Smooth muscle cell (in vitro differentiated cells): ENCODE measurements around the gene TASP1. TPM values are rescaled to one million over a fixed set of nuclear protein-coding genes. Genes with fewer than 3 reads are reported as not detected.
"Not testable (repeated sequence)": the region's sequence is repeated elsewhere in the genome, so short reads cannot be mapped to it uniquely, and the experiment has no call there.

ENCODE experiments used
- DNase-seq: peaks from one replicate; lab custom pipeline; 2025; ENCODE audit not compliant: unreplicated experiment; lab: John Stamatoyannopoulos, UW
- H2AFZ ChIP-seq: fragments of 200-600 bp; sonication (generic); 2 replicates; pipeline ENCODE4 v1.6.0; 2016; ENCODE audit warnings: antibody characterized with exemption, low read depth, mild to moderate bottlenecking
- H3F3A ChIP-seq: fragments of 200-600 bp; sonication (generic); 2 replicates; pipeline ENCODE4 v1.6.0; 2017; ENCODE audit warnings: antibody characterized with exemption, low read depth
- H3K27ac ChIP-seq: fragments of 200-600 bp; sonication (generic); 2 replicates; pipeline ENCODE4 v1.5.1; 2016; ENCODE audit warnings: low read depth, mild to moderate bottlenecking
- H3K27me3 ChIP-seq: fragments of 200-600 bp; sonication (generic); 2 replicates; pipeline ENCODE4 v1.6.1; 2016; ENCODE audit warnings: low read depth, mild to moderate bottlenecking
- H3K36me3 ChIP-seq: fragments of 200-600 bp; sonication (generic); 2 replicates; pipeline ENCODE4 v1.5.1; 2016; ENCODE audit warnings: low read depth
- H3K4me1 ChIP-seq: fragments of 200-600 bp; sonication (generic); 2 replicates; pipeline ENCODE4 v1.5.1; 2016; ENCODE audit warnings: low read depth
- H3K4me2 ChIP-seq: fragments of 200-600 bp; sonication (generic); 2 replicates; pipeline ENCODE4 v1.6.0; 2016; ENCODE audit warnings: mild to moderate bottlenecking
- H3K4me3 ChIP-seq: fragments of 200-600 bp; sonication (generic); 2 replicates; pipeline ENCODE4 v1.5.1; 2016; ENCODE audit warnings: mild to moderate bottlenecking
- H3K79me2 ChIP-seq: fragments of 200-600 bp; sonication (generic); 2 replicates; pipeline ENCODE4 v1.6.0; 2016; ENCODE audit warnings: low read depth, mild to moderate bottlenecking
- H3K9ac ChIP-seq: fragments of 200-600 bp; sonication (generic); 2 replicates; pipeline ENCODE4 v1.6.0; 2016; ENCODE audit warnings: low read depth
- H3K9me3 ChIP-seq: fragments of 200-600 bp; sonication (generic); replicated peaks from 2 replicates; pipeline ENCODE4 v1.5.1; 2016; ENCODE audit warnings: low read depth
- H4K20me1 ChIP-seq: fragments of 200-600 bp; sonication (generic); 2 replicates; pipeline ENCODE4 v1.6.0; 2016; ENCODE audit warnings: low read depth
- WGBS: methylation state at CpG from one replicate; pipeline ENCODE4 v1.1.7; 2016; ENCODE audit warnings: low lambda C conversion rate; 5-methylcytosine and 5-hydroxymethylcytosine counted together
- polyA plus RNA-seq: library from polyadenylated mRNA; unstranded; fragments of >200 nt; fragmentation: Nextera tagmentation; extraction: Ambion mirVana; gene quantifications from 2 replicates; pipeline ENCODE4 v1.2.1, GENCODE V29; 2016
- total RNA-seq: library from RNA; depleted of rRNA; stranded (reverse); fragments of >200 nt; gene quantifications from 2 replicates; pipeline ENCODE4 v1.2.3, GENCODE V29; 2014
- TF ChIP-seq, protein P1 (sequence below): fragments of 200-600 bp; sonication (generic); IDR thresholded peaks from 2 replicates; pipeline ENCODE4 v1.5.1; 2017; ENCODE audit warnings: borderline replicate concordance, mild to moderate bottlenecking, antibody characterized with exemption; ENCODE audit not compliant: insufficient read depth, poor library complexity, severe bottlenecking

TASP1 gene
- total and polyA plus RNA-seq, 2 experiments from 2014 or later, result 6.4 to 17.5 TPM

DNA sequence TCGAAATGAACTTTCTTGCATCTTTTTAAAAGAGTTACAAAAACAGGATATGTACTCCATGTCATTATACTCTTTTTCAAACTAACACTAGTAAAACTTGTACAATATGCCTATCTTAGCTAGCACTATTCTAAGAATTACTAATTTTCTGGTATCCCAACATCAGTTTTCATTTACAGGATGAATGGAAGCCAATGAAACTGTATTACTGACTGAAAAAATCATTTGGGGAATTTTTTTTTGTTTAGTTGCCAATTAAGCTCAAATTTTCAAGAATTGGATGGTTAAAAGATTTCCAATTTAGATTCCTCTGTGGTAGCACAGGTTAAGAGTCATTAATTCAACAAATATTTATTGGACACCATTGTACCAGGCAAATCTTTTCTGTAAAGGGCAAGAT lies 30.7 kb downstream of the TASP1 start:
- no peaks in the 10 kb centered on the region for H3K27me3 ChIP-seq
- peaks cover 11% of the 10 kb centered on the region for H3K79me2 ChIP-seq
- no peak for DNase-seq
- H3K4me3 ChIP-seq, result no peak overlapping the region
- no peak overlapping the region for H3K9ac ChIP-seq
- H3F3A ChIP-seq, result no peaks in the 10 kb centered on the region
- H3K36me3 ChIP-seq, result no peaks in the 10 kb centered on the region
- H3K27ac ChIP-seq, result no peak overlapping the region
- WGBS, result 97% methylated on average over 1 of the region's 1 CpG
- no peak overlapping the region for H2AFZ ChIP-seq
- no peak overlapping the region for H3K4me2 ChIP-seq
- no peaks in the 10 kb centered on the region for H3K9me3 ChIP-seq
- TF ChIP-seq, protein P1, sequence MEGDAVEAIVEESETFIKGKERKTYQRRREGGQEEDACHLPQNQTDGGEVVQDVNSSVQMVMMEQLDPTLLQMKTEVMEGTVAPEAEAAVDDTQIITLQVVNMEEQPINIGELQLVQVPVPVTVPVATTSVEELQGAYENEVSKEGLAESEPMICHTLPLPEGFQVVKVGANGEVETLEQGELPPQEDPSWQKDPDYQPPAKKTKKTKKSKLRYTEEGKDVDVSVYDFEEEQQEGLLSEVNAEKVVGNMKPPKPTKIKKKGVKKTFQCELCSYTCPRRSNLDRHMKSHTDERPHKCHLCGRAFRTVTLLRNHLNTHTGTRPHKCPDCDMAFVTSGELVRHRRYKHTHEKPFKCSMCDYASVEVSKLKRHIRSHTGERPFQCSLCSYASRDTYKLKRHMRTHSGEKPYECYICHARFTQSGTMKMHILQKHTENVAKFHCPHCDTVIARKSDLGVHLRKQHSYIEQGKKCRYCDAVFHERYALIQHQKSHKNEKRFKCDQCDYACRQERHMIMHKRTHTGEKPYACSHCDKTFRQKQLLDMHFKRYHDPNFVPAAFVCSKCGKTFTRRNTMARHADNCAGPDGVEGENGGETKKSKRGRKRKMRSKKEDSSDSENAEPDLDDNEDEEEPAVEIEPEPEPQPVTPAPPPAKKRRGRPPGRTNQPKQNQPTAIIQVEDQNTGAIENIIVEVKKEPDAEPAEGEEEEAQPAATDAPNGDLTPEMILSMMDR, result no peak
- no peaks in the 10 kb centered on the region for H3K4me1 ChIP-seq
- H4K20me1 ChIP-seq, result no peaks in the 10 kb centered on the region

DNA sequence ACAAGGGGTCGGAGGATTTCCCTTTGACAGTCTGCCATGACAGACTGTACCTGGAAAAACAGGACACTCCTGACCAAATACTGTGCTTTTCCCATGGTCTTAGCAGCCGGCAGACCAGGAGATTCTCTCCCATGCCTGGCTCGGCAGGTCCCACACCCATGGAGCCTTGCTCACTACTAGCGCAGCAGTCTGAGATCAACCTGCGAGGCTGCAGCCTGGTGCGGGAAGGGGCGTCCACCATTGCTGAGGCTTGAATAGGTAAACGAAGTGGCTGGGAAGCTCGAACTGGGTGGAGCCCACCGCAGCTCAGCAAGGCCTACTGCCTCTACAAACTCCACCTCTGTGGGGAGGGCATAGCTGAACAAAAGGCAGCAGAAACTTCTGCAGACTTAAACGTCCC lies 45.3 kb downstream of the TASP1 start:
- H3K27ac ChIP-seq, H3K4me1 ChIP-seq, H3K9me3 ChIP-seq, H3K4me2 ChIP-seq, H4K20me1 ChIP-seq, DNase-seq, H3K27me3 ChIP-seq, H3K9ac ChIP-seq, H2AFZ ChIP-seq, H3F3A ChIP-seq, H3K4me3 ChIP-seq, H3K36me3 ChIP-seq: not testable (repeated sequence)
- 93% methylated on average over 11 of the region's 11 CpGs for whole genome bisulfite sequencing
- H3K79me2 ChIP-seq, result peaks cover 18% of the 10 kb centered on the region

DNA sequence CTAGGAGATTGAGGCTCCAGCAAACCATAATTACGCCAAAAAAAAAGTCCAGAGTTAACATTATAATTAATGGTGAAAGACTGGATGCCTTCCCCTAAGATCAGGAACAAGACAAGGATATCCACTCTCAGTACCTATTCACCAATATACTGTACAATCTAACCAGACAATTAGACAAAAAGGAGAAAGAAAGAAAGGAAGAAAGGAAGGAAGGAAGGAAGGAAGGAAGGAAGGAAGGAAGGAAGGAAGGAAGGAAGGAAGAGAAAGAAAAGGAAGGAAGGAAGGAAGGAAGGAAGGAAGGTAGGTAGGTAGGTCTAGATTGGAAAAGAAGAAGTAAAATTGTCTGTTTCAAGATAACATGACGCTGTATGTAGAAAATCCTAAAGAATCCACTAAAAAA lies 50.7 kb downstream of the TASP1 start:
- Histone ChIP-seq H3K4me3 (no peak overlapping the region), H3K27me3 (no peaks in the 10 kb centered on the region), H3K27ac (no peak overlapping the region), H3K9ac (no peak overlapping the region), H3K9me3 (no peaks in the 10 kb centered on the region), H3K4me2 (no peak overlapping the region), H3K36me3 (peaks cover 8% of the 10 kb centered on the region), H3K4me1 (no peaks in the 10 kb centered on the region), H4K20me1 (no peaks in the 10 kb centered on the region), H3F3A (no peaks in the 10 kb centered on the region), H2AFZ (no peak overlapping the region), H3K79me2 (peaks cover 13% of the 10 kb centered on the region)
- TF ChIP-seq, protein P1, result no peak
- DNase-seq, result no peak
- 98% methylated on average over 2 of the region's 2 CpGs for WGBS

DNA sequence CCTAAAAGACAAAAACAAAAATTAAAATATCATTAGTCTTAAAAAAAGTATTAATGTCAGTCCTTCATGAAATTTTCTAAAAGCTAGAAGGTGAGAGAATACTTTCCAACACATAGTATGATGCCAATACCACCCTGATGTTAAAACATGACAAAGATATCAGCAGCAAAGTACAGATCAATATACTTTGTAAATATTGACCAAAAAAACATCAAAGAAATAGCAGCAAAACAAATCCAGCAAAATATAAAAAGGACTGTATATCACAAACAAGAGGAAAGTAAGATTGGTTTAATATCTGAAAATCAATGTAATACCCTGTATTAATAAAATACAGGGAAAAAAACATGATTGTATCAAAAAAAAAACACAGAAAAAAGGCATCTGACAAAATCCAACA lies 51.4 kb downstream of the TASP1 start:
- Histone ChIP-seq H2AFZ (no peak overlapping the region), H3K4me3 (no peak overlapping the region), H3K4me1 (no peaks in the 10 kb centered on the region), H3K4me2 (no peak overlapping the region), H3K79me2 (peaks cover 6% of the 10 kb centered on the region), H3K36me3 (peaks cover 8% of the 10 kb centered on the region), H3K27ac (no peak overlapping the region), H4K20me1 (no peaks in the 10 kb centered on the region), H3F3A (no peaks in the 10 kb centered on the region), H3K27me3 (no peaks in the 10 kb centered on the region), H3K9ac (no peak overlapping the region), H3K9me3 (no peaks in the 10 kb centered on the region)
- DNase-seq, result no peak
- TF ChIP-seq, protein P1, result no peak
